Colonic mucosa (tissue), 4 donors: Measurements from ENCODE around the gene PDE9A. TPM values are rescaled to one million over a fixed set of nuclear protein-coding genes. Genes with fewer than 3 reads are reported as not detected.
"Not testable (repeated sequence)": the region's sequence is repeated elsewhere in the genome, so short reads cannot be mapped to it uniquely, and the experiment has no call there.

Source experiments
- DNase-seq: peaks from one replicate; pipeline ENCODE4 v3.0.0-alpha.2; 2020
- H3K27ac ChIP-seq: fragments of 200-600 bp; one replicate; pipeline ENCODE4 v1.8.0; 2021
- H3K27me3 ChIP-seq: fragments of 200-600 bp; one replicate; pipeline ENCODE4 v1.8.0; 2021
- H3K36me3 ChIP-seq: fragments of 200-600 bp; one replicate; pipeline ENCODE4 v1.8.0; 2021
- H3K4me1 ChIP-seq: fragments of 200-600 bp; one replicate; pipeline ENCODE4 v1.8.0; 2021; ENCODE audit warnings: mild to moderate bottlenecking
- H3K4me3 ChIP-seq: fragments of 200-600 bp; one replicate; pipeline ENCODE4 v1.8.0; 2021
- H3K9ac ChIP-seq, 2 donors: one replicate each; pipeline ENCODE4 v1.7.0; 2013; ENCODE audit warnings: control low read depth in 2 of 2, low read depth in 2 of 2, low read length in 2 of 2
- H3K9me3 ChIP-seq: fragments of 200-600 bp; one replicate; pipeline ENCODE4 v1.8.0; 2021
- intact Hi-C: fragments of 100-400 bp; cut with DNase I; formaldehyde crosslinking; loops from one replicate; pipeline ENCODE4 v1.14.1; 2022
- total RNA-seq, 2 donors: library from RNA; stranded (reverse); fragmentation: NEBNext Ultra II Directional in 1 of 2; extraction: Animal tissue kit (Norgen Biotek cat#: 25700) in 1 of 2; gene quantifications; one replicate each; pipeline ENCODE4 v1.2.1, GENCODE V29; 2021
- TF ChIP-seq, protein P1 (sequence below): fragments of 200-600 bp; IDR thresholded peaks from one replicate; pipeline ENCODE4 v1.8.0; 2022; ENCODE audit warnings: antibody characterized with exemption, mild to moderate bottlenecking
- donor health status: healthy.
- donor health status: DM: no; HTN: no; CAD: no.
- donor health status: DM: no; HTN: no; CAD: no.

The PDE9A gene
- total RNA-seq, 2 donors from 2014 or later = 37.5 to 56.0 TPM

- Histone ChIP-seq H3K4me3 (no peak overlapping the region), H3K36me3 (no peaks in the 10 kb centered on the region), H3K4me1 (no peaks in the 10 kb centered on the region), H3K27me3 (no peaks in the 10 kb centered on the region), H3K27ac (no peak overlapping the region), H3K9me3 (no peaks in the 10 kb centered on the region), H3K9ac (no peak overlapping the region)
- intact Hi-C loops = no loop called here
- no peak for DNase-seq
- TF ChIP-seq, protein P1, sequence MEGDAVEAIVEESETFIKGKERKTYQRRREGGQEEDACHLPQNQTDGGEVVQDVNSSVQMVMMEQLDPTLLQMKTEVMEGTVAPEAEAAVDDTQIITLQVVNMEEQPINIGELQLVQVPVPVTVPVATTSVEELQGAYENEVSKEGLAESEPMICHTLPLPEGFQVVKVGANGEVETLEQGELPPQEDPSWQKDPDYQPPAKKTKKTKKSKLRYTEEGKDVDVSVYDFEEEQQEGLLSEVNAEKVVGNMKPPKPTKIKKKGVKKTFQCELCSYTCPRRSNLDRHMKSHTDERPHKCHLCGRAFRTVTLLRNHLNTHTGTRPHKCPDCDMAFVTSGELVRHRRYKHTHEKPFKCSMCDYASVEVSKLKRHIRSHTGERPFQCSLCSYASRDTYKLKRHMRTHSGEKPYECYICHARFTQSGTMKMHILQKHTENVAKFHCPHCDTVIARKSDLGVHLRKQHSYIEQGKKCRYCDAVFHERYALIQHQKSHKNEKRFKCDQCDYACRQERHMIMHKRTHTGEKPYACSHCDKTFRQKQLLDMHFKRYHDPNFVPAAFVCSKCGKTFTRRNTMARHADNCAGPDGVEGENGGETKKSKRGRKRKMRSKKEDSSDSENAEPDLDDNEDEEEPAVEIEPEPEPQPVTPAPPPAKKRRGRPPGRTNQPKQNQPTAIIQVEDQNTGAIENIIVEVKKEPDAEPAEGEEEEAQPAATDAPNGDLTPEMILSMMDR = no peak
These were observed 58.2 kb downstream of the PDE9A start for GRCh38 chr21:42711667-42712066.

DNA sequence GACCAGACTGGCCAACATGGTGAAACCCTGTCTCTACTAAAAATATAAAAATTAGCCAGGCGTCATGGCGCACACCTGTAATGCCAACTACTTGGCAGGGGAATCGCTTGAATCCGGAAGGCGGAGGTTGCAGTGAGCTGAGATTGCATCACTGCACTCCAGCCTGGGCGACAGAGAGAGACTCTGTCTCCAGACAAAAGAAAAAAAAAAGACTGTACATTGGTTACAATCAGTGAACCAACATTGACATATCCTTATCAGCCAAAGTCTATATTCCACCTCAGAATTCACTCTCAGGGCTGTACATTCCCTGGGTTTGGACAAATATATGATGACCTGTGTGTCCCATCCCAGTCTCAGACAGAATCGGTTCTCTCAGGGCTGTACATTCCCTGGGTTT lies 62.0 kb downstream of the PDE9A start:
- H3K4me1 ChIP-seq, intact Hi-C loops, H3K4me3 ChIP-seq, H3K27ac ChIP-seq, H3K36me3 ChIP-seq, H3K9me3 ChIP-seq, H3K27me3 ChIP-seq, DNase-seq, H3K9ac ChIP-seq: not testable (repeated sequence)

- H3K36me3 ChIP-seq = no peaks in the 10 kb centered on the region
- intact Hi-C loops = no loop called here
- DNase-seq = no peak
- peaks cover 4% of the 10 kb centered on the region for H3K4me1 ChIP-seq
- no peak overlapping the region for H3K9ac ChIP-seq
- no peak overlapping the region for H3K27ac ChIP-seq
- no peak overlapping the region for H3K4me3 ChIP-seq
- no peaks in the 10 kb centered on the region for H3K27me3 ChIP-seq
- TF ChIP-seq, protein P1 = no peak
- no peaks in the 10 kb centered on the region for H3K9me3 ChIP-seq
These were observed 62.7 kb downstream of the PDE9A start for GRCh38 chr21:42716074-42716473.

DNA sequence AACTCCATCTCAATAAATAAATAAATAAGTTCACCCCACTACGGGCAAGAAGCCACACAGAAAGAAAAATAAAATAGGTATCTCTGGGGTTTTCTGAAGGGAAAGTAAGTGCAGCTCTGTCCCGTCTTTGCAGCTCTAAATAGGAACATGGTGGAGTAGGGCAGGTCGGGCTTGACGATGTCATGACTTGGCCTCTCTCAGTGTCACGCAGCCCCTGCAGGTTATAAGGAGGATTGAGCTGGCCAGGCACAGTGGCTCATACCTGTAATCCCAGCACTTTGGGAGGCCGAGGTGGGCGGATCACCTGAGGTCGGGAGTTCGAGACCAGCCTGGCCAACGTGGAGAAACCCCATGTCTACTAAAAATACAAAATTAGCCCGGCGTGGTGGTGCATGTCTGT lies 67.1 kb downstream of the PDE9A start:
- peak overlapping the region; percentile 37 to 80 for H3K9ac ChIP-seq
- DNase-seq, H3K4me3 ChIP-seq, H3K27me3 ChIP-seq, H3K36me3 ChIP-seq, H3K9me3 ChIP-seq: not testable (repeated sequence)
- peak overlapping the region; percentile 66 for H3K27ac ChIP-seq
- intact Hi-C loops = loop anchor here (5.0 kb wide), 1 partner anchor 63 kb away; no protein-coding TSS in a partner anchor
- H3K4me1 ChIP-seq = peaks cover 25% of the 10 kb centered on the region

- H3K4me1 ChIP-seq = peaks cover 25% of the 10 kb centered on the region
- H3K27me3 ChIP-seq = no peaks in the 10 kb centered on the region
- peak overlapping the region; percentile 37 to 80 for H3K9ac ChIP-seq
- peak; percentile 69 for DNase-seq
- intact Hi-C loops = loop anchor here (5.0 kb wide), 1 partner anchor 64 kb away; no protein-coding TSS in a partner anchor
- H3K36me3 ChIP-seq = no peaks in the 10 kb centered on the region
- H3K27ac ChIP-seq = peak overlapping the region; percentile 66
- TF ChIP-seq, protein P1 = no peak
- H3K9me3 ChIP-seq = no peaks in the 10 kb centered on the region
- H3K4me3 ChIP-seq = no peak overlapping the region
These were observed 68.0 kb downstream of the PDE9A start for GRCh38 chr21:42721341-42721824.

DNA sequence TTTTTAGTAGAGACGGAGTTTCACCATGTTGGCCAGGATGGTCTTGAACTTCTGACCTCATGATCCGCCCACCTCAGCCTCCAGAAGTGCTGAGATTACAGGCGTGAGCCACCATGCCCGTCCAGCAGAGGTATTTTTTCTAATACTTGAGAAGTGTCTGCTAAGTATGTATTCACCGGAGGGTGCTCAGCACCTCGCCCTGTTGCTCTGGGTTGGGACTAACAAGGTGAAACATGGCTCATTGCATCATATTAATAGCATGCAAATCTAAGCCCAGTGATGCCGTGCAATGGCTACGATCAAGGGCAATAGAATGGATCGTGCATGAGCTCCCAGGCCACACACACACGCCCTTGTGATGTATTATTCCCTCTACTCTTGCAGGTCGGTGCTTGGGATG lies 68.7 kb downstream of the PDE9A start:
- no peak overlapping the region for H3K4me3 ChIP-seq
- peaks cover 25% of the 10 kb centered on the region for H3K4me1 ChIP-seq

More for the DNA sequence above, 68.7 kb downstream of the PDE9A start:
- no peak for DNase-seq
- Histone ChIP-seq H3K36me3 (no peaks in the 10 kb centered on the region), H3K9ac (peak overlapping the region in 1 of 2 donors; percentile 89), H3K27me3 (no peaks in the 10 kb centered on the region), H3K9me3 (no peaks in the 10 kb centered on the region), H3K27ac (peak overlapping the region; percentile 66)
- TF ChIP-seq, protein P1 = no peak
- intact Hi-C loops = loop anchor here (5.0 kb wide), 1 partner anchor 65 kb away; no protein-coding TSS in a partner anchor
